Stimulated activated CD4-positive, alpha-beta T cell treated with anti-CD3 and anti-CD28 coated beads, Interleukin-15, amount 100 ng/mL, for 48 hours (primary cell): ENCODE data around the gene BPIFA2.

Experiments used
- DNase-seq, 2 donors: peaks; one replicate each; pipeline ENCODE4 v3.0.0-alpha.2; 2020; ENCODE audit warnings: low read depth in 2 of 2

The BPIFA2 gene

GRCh38 chr20:33199026-33199425 lies 31.1 kb downstream of the BPIFA2 start:
- DNase-seq: no peak

DNA sequence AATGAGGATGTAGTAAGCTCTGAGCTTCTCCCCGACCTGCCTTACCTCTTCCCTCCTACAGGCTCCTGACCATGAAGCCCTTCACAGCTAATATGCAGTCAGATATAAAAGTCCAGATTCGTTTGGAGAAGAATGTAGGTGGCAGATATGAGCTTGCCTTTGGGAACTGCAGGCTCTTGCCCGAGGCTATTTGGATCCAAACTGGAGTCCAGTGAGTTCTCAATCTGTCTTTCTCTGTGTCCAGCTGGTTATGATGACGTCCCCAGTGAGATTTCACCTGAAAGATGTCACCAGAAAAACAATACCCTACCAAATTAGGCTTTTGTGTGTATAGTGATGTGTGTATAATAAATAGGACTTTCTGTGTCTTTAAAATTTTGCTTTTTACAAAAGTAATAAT lies 34.5 kb downstream of the BPIFA2 start:
- DNase-seq: no peak

DNA sequence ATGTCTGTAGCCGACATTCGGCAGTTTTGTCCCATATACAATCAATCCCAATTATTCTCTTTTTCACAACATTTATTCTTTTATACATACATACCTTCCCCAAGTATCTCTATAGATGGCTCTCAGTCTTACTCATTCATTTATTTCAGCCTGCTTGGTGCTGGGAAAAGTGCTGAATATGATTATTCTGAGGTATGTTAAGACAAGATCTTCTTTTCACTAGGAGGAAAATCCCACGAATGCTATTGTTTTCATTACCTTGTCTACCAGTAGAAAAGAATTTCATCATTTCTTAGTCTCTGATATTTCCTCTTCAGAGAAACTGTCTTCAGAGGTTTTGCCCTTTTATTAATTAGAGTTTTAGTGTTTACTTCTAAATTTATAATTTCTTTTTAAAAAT lies 35.5 kb downstream of the BPIFA2 start:
- DNase-seq: no peak

DNA sequence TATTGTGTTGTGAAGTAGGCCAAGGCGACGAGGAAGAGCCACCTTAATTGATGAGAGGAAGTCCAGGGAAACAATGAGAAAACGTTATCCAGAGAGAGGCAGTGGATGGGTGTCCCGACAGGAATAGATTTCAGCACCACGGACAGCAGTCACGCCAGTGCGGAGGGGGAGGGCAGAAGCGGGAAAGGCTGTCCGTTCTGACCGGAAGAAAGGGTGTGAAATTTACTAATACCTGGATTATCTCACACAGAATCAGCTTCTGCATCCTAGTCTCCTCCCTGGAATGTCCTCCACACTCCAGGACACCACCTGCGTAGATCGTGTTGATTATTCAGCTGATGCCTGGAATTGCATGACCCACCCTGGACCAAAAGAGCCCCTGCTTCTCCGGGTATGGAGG lies 41.8 kb downstream of the BPIFA2 start:
- DNase-seq: peak in 1 of 2 donors; percentile 27

DNA sequence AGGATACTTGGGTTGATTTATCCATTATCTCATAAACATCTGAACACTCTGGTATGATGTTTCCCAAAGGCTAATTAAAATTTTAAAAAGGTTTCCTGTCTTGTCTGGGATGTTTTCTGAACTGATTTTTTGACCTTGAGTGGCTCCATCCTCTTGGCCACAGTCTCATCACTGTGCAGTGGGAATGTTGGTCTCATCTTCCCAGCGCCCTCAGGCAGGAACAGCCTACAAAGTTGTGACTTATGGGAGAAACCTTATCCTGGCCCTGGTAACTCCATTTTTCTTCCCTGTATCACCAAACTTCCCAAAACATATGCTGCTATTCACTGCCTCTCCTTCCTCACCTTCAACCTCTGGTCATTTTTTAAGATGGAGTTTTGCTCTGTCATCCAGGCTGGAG lies 42.4 kb downstream of the BPIFA2 start:
- no peak for DNase-seq

DNA sequence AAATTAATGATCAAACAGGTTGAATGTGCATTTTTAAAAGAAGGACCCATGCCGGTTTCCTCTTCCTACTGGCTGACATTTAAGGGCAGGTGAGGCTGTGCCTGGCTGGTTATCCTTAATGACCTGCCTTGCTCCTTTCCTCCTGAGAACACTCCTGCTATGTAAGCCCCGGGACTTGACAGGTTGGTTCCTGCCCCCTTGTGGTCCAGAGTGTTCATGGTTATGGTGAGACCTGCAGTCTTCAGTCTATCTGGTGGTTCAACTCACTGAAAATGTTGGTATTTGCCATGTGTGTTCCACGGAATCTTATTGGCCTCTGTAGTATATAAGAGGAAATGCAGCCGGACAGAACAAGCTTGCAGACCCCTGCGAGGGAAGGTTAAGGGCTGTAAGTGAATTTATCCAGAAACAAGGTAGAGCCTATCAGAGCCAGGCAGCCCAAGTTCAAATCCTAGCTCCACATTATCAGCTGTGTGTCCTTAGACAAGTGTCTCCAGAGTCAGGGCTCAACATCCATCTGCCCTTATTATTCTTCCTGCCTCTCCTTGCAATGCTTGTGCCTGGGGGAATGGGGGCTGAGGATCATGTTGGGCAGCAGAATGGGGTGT lies 44.0 kb downstream of the BPIFA2 start:
- DNase-seq: peak in 1 of 2 donors; percentile 11

GRCh38 chr20:33217052-33217451 lies 49.1 kb downstream of the BPIFA2 start, which contains the start of gene BPIFA3:
TSS of gene BPIFA3 (plus strand) at chr20:33217352. CDS start at chr20:33217537, 185 bp downstream.
- no peak for DNase-seq

DNA sequence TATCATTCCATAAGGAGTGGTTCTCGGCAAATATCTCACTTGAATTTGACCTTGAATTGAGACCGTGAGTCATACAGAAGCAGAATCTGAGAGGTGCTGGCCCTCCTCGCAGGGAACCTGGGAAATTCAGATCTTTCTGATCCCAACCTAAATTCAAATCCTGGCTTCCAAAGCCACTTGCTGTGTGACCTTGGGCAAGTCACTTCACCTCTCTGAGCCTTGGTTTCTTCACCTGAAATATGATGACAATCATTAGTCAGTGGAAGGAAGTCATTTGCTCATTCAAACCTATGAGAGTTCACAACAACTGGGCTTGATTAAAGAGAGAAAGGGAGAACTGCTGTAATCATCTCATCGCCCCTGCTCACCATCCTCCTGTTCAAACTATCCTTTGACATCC lies 56.4 kb downstream of the BPIFA2 start:
- no peak for DNase-seq

GRCh38 chr20:33229843-33230242 lies 61.9 kb downstream of the BPIFA2 start:
- DNase-seq: no peak
